K562 (cell line): Measurements from ENCODE around the gene VPS4B. TPM values are rescaled to one million over a fixed set of nuclear protein-coding genes. Genes with fewer than 3 reads are reported as not detected.

ENCODE experiments used
- CHD7 ChIP-seq: fragments of 200-600 bp; sonication (generic); IDR thresholded peaks from one replicate; pipeline ENCODE4 v1.6.1; 2012; ENCODE audit warnings: mild to moderate bottlenecking, low read depth, low read length, inconsistent platforms
- EGR1 ChIP-seq: fragments of 450-650 bp; conservative IDR thresholded peaks from 2 replicates; pipeline ENCODE4 v1.6.1; 2017; ENCODE audit warnings: mild to moderate bottlenecking
- FOXA3 ChIP-seq, 2 experiments: fragments of 450-650 bp in 1 of 2; sonication (generic) in 1 of 2; formaldehyde crosslinking; IDR thresholded peaks in 1 of 2; conservative IDR thresholded peaks in 1 of 2; 2 replicates each; pipeline versions ENCODE4 v1.4.0 to v1.8.0; 2020 to 2022; ENCODE audit warnings: mild to moderate bottlenecking in 2 of 2, missing genetic modification reagents in 1 of 2
- GATAD2A ChIP-seq: fragments of 450-650 bp; IDR thresholded peaks from 2 replicates; pipeline ENCODE4 v1.6.1; 2017
- HDAC6 ChIP-seq: IDR thresholded peaks from 2 replicates; pipeline ENCODE4 v1.6.1; 2012; ENCODE audit warnings: low read depth, mild to moderate bottlenecking, control low read depth, inconsistent platforms, low read length, moderate library complexity
- KDM5B ChIP-seq: fragments of 200-600 bp; sonication (generic); IDR thresholded peaks from 2 replicates; pipeline ENCODE4 v1.6.1; 2012; ENCODE audit warnings: low read depth, mild to moderate bottlenecking, moderate library complexity, low read length, control low read depth, inconsistent platforms; ENCODE audit not compliant: insufficient replicate concordance
- POLR2H ChIP-seq: IDR thresholded peaks from 2 replicates; pipeline ENCODE4 v1.6.1; 2016; ENCODE audit warnings: missing genetic modification characterization, low read depth, mild to moderate bottlenecking, control low read depth, missing compliant biosample characterization, moderate library complexity
- SETDB1 ChIP-seq: IDR thresholded peaks from one replicate; pipeline ENCODE4 v1.6.1; 2012; ENCODE audit warnings: low read length, control low read depth, inconsistent platforms
- SRSF1 ChIP-seq: fragments of 200-400 bp; formaldehyde crosslinking; IDR thresholded peaks from 2 replicates; pipeline ENCODE4 v1.6.1; 2017; ENCODE audit warnings: mild to moderate bottlenecking, low read depth, low read length, moderate library complexity
- TBP ChIP-seq: optimal IDR thresholded peaks from 2 replicates; pipeline ENCODE3; 2011; ENCODE audit warnings: low read depth, low read length, improper control_type of control experiment
- TRIM25 ChIP-seq: fragments of 450-650 bp; IDR thresholded peaks from 2 replicates; pipeline ENCODE4 v1.7.0; 2016; ENCODE audit warnings: borderline replicate concordance
- ZNF143 ChIP-seq: sonication (generic); formaldehyde crosslinking; IDR thresholded peaks from 2 replicates; pipeline ENCODE4 v1.9.0; 2022; ENCODE audit warnings: mild to moderate bottlenecking, missing genetic modification reagents
- polyA plus RNA-seq, 8 experiments: library from polyadenylated mRNA; depleted of rRNA in 4 of 8; stranded (reverse) in 5 of 8; unstranded in 3 of 8; fragments of >200 nt; fragmentation: Nextera tagmentation in 2 of 8; fragmentation: Illumina TruSeq in 1 of 8; extraction: Ambion mirVana in 2 of 8; extraction: Trizol in 1 of 8; gene quantifications; 2 replicates each; pipeline versions ENCODE4 v1.2.1 to v1.2.3, GENCODE V29; 2011 to 2014; ENCODE audit warnings: inconsistent platforms in 1 of 8, missing spikeins in 1 of 8
- total RNA-seq, 7 experiments: library from RNA; depleted of rRNA in 6 of 7; stranded (reverse); fragments of >200 nt in 6 of 7; fragmentation: Illumina TruSeq in 2 of 7; extraction: Trizol in 2 of 7; gene quantifications; 2 replicates each; pipeline versions ENCODE4 v1.2.1 to v1.2.3, GENCODE V29; 2011 to 2021; ENCODE audit warnings: low replicate concordance in 1 of 7

Gene VPS4B
- total and polyA plus RNA-seq, 9 of the 15 experiments (the other 6 are each of a cell fraction or from before 2014, with no cell fraction given) = 7.3 to 16.4 (median 10.4) TPM

GRCh38 chr18:63422864-63423304, 608 bp upstream of the VPS4B start (continued):
- TF ChIP-seq CHD7 (no peak), POLR2H (tag) (no peak), ZNF143 (CRISPR knock-in tag) (no peak), SRSF1 (no peak), HDAC6 (no peak), KDM5B (no peak), TBP (no peak), SETDB1 (no peak), TRIM25 (no peak), FOXA3 (CRISPR knock-in tag; conservative IDR thresholded peaks at IDR 0.05 in 1 of 2, IDR thresholded peaks at IDR 0.05 in 1 of 2) (no peak), GATAD2A (no peak), EGR1 (no peak)
